ENCODE results near the gene WDR73. TPM values are rescaled to one million over a fixed set of nuclear protein-coding genes. Genes with fewer than 3 reads are reported as not detected.
A peak's percentile ranks its signal among the peaks of the same experiment; 100 is the strongest.

The WDR73 gene
- total and polyA plus RNA-seq, 9 of the 15 experiments (the other 6 are each of a cell fraction or from before 2014, with no cell fraction given), result 9.2 to 25.4 (median 21.7) TPM

DNA sequence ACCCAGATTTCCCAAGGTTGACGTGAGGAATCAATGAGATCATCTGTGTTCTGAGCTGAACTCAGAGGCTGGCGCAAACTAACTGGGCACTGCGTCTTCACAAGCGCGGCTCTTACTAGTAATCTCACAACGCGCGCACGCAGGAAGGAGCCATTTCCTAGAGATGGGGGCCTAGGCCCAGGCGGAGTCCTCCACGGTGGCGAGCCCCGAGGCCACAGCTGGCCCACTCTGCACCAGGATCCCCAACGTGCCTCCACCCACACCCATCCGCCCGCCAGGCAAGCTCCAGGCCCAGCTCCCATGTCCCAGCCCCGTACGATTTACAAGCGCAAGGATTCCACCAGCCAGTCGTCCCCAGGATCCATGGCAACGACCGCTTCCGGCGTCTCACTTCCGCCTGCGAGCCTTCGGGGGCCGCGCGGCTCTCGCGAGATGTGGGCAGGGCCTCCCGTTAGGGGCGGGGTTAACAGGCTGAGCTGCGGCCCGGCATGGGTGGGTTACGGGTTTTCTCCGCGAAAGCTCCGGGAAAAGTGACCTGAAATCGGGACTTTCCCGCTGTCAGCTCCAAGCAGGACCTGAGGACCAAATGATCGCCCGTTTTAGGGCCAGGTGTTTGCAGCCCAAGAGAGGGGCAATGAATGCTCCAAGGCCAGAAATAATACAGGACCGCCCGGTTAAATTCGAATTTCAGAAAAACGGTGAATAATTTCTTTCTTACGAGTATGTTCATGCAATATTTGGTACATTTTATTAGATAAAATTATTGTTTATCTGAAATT is at the start of gene WDR73 (continued):
- TF ChIP-seq, protein P1, sequence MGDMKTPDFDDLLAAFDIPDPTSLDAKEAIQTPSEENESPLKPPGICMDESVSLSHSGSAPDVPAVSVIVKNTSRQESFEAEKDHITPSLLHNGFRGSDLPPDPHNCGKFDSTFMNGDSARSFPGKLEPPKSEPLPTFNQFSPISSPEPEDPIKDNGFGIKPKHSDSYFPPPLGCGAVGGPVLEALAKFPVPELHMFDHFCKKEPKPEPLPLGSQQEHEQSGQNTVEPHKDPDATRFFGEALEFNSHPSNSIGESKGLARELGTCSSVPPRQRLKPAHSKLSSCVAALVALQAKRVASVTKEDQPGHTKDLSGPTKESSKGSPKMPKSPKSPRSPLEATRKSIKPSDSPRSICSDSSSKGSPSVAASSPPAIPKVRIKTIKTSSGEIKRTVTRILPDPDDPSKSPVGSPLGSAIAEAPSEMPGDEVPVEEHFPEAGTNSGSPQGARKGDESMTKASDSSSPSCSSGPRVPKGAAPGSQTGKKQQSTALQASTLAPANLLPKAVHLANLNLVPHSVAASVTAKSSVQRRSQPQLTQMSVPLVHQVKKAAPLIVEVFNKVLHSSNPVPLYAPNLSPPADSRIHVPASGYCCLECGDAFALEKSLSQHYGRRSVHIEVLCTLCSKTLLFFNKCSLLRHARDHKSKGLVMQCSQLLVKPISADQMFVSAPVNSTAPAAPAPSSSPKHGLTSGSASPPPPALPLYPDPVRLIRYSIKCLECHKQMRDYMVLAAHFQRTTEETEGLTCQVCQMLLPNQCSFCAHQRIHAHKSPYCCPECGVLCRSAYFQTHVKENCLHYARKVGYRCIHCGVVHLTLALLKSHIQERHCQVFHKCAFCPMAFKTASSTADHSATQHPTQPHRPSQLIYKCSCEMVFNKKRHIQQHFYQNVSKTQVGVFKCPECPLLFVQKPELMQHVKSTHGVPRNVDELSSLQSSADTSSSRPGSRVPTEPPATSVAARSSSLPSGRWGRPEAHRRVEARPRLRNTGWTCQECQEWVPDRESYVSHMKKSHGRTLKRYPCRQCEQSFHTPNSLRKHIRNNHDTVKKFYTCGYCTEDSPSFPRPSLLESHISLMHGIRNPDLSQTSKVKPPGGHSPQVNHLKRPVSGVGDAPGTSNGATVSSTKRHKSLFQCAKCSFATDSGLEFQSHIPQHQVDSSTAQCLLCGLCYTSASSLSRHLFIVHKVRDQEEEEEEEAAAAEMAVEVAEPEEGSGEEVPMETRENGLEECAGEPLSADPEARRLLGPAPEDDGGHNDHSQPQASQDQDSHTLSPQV (IDR thresholded peaks at IDR 0.05), result 0 out of 2 replicates have a peak, but pooled peaks have one; percentile 12
- TF ChIP-seq SNIP1 (IDR thresholded peaks at IDR 0.05; ENCODE audit: low read depth), result no peak
- TF ChIP-seq, protein P2, sequence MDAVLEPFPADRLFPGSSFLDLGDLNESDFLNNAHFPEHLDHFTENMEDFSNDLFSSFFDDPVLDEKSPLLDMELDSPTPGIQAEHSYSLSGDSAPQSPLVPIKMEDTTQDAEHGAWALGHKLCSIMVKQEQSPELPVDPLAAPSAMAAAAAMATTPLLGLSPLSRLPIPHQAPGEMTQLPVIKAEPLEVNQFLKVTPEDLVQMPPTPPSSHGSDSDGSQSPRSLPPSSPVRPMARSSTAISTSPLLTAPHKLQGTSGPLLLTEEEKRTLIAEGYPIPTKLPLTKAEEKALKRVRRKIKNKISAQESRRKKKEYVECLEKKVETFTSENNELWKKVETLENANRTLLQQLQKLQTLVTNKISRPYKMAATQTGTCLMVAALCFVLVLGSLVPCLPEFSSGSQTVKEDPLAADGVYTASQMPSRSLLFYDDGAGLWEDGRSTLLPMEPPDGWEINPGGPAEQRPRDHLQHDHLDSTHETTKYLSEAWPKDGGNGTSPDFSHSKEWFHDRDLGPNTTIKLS (IDR thresholded peaks at IDR 0.05; ENCODE audit: borderline replicate concordance, low read depth), result peak; percentile 92
- TF ChIP-seq XRCC4 (IDR thresholded peaks at IDR 0.05; ENCODE audit: extremely low read depth, insufficient read depth, insufficient read length), result no peak
- TF ChIP-seq, protein P3, sequence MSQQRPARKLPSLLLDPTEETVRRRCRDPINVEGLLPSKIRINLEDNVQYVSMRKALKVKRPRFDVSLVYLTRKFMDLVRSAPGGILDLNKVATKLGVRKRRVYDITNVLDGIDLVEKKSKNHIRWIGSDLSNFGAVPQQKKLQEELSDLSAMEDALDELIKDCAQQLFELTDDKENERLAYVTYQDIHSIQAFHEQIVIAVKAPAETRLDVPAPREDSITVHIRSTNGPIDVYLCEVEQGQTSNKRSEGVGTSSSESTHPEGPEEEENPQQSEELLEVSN (IDR thresholded peaks at IDR 0.05; ENCODE audit: borderline replicate concordance in 1 of 2, extremely low read depth in 1 of 2, insufficient read depth in 1 of 2, insufficient read length in 1 of 2, low read depth in 1 of 2, low read length in 1 of 2, poor library complexity in 1 of 2, severe bottlenecking in 1 of 2), result peak in 1 of 2 experiments; percentile 1
- TF ChIP-seq POLR2AphosphoS5 (IDR thresholded peaks at IDR 0.05; ENCODE audit: control insufficient read depth, insufficient read depth, low read depth, low read length), result peak; percentile 70; the same call in 1 of the 2 replicates
- no peak for TF ChIP-seq TAF15 (IDR thresholded peaks at IDR 0.05; ENCODE audit: low read depth, low read length)
- TF ChIP-seq, protein P4, sequence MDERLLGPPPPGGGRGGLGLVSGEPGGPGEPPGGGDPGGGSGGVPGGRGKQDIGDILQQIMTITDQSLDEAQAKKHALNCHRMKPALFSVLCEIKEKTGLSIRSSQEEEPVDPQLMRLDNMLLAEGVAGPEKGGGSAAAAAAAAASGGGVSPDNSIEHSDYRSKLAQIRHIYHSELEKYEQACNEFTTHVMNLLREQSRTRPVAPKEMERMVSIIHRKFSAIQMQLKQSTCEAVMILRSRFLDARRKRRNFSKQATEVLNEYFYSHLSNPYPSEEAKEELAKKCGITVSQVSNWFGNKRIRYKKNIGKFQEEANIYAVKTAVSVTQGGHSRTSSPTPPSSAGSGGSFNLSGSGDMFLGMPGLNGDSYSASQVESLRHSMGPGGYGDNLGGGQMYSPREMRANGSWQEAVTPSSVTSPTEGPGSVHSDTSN (CRISPR knock-in tag; IDR thresholded peaks at IDR 0.05; ENCODE audit: low read depth), result no peak
- TF ChIP-seq, protein P4 (tag; conservative IDR thresholded peaks at IDR 0.05; ENCODE audit: low read depth), result no peak
- TF ChIP-seq, protein P5, sequence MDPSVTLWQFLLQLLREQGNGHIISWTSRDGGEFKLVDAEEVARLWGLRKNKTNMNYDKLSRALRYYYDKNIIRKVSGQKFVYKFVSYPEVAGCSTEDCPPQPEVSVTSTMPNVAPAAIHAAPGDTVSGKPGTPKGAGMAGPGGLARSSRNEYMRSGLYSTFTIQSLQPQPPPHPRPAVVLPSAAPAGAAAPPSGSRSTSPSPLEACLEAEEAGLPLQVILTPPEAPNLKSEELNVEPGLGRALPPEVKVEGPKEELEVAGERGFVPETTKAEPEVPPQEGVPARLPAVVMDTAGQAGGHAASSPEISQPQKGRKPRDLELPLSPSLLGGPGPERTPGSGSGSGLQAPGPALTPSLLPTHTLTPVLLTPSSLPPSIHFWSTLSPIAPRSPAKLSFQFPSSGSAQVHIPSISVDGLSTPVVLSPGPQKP (CRISPR knock-in tag; IDR thresholded peaks at IDR 0.05), result no peak
- peak in 1 of 2 experiments; percentile 66; a peak in 2 of 4 replicates for TF ChIP-seq CSDE1 (IDR thresholded peaks at IDR 0.05)
- 0 out of 2 replicates have a peak, but pooled peaks have one; percentile 46 for TF ChIP-seq ILF3 (IDR thresholded peaks at IDR 0.05; ENCODE audit: borderline replicate concordance)
